ENCODE results near the gene CLEC4A.
"Not testable (repeated sequence)": the region's sequence is repeated elsewhere in the genome, so short reads cannot be mapped to it uniquely, and the experiment has no call there.

Gene CLEC4A

GRCh38 chr12:8134398-8134930, 11.0 kb downstream of the CLEC4A start:
- DNase-seq (ENCODE audit: low read depth), result not testable (repeated sequence)

- DNase-seq (ENCODE audit: low read depth), result not testable (repeated sequence)
Measured at GRCh38 chr12:8141647-8142046, 18.2 kb downstream of the CLEC4A start.

GRCh38 chr12:8143261-8143660, 19.8 kb downstream of the CLEC4A start:
- no peak for DNase-seq (ENCODE audit: low read depth)

- no peak for DNase-seq (ENCODE audit: low read depth)
Measured at GRCh38 chr12:8145754-8146441, 22.5 kb downstream of the CLEC4A start.

- DNase-seq (ENCODE audit: low read depth), result no peak
Measured at GRCh38 chr12:8146442-8146771, 23.0 kb downstream of the CLEC4A start.

DNA sequence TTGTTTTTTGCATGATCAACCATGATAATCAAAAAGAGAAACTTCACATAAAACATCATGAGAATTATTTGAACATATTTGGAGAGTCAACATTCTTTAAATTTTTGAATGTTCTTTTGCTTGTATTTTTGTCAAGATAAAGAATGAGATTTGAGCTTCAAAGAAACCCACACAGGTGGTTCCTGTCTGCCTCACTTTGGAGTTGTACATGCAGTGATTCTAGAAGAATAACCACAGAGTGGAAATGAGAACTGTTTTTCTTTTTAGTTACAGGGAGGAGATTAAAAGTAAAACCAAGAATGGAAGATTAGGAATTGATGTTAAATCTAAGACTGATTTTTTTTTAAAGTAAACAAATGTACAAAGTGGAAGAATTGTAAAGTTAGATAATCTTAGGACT, 31.1 kb downstream of the CLEC4A start:
- no peak for DNase-seq (ENCODE audit: low read depth)

- DNase-seq (ENCODE audit: low read depth), result no peak
Measured at GRCh38 chr12:8156416-8156815, 33.0 kb downstream of the CLEC4A start.

DNA sequence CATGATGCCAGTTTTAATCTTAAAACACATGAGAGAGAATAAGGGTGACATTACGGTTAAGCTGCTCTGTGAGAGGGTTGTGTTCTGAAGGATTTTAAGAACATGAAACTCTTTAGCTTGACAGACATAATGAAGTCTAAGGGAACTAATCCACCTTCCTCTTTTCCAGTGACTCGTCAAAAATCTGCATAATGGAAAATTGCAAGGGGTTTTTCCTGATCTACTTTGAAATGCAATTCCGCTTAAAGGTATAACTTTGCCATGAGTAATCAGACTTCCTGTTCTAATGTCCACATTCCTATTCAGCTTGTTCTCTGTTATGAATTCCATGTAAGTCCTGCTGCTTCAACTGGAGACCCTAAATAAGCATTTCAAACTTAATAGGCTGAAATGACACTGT, 33.4 kb downstream of the CLEC4A start, which contains the start of gene ZNF705A:
Gene ZNF705A, plus strand, starts transcription at position 171 of the 400 bp plus-strand sequence. CDS start 15,611 bp downstream, outside the sequence.
- DNase-seq (ENCODE audit: low read depth), result no peak

DNA sequence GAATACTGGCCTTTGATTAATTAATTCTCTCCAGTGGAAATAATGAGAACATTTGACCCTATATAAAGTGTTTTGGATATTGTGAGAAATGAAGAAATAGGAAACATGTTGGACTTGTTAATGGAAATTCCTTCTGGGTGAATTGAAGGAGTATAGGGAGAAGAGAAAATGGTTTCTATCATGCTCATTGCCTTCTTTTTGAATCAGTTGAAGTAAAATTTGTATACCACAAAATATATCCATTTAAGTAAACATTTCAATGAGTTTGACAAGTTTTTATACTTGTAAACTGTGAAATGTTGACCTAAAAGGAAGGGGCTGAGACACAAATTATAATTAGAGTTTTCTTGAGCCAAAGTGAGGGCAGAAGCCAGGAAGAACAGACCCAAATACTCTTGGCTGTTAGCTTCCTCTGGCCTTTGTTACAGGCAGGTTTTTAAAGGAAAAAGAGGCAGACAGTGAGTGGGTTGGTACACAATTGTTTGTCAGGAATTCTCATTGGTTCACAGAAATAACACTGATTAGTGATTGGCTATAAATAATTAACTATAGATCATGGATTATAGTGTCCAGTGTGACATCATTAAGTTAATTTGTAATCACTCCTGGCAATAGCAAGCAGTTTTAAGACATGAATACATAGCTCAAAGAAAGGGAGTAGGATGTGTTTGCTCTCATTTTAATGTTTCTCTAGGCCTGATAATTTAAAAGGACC, 34.2 kb downstream of the CLEC4A start:
- no peak for DNase-seq (ENCODE audit: low read depth)

DNA sequence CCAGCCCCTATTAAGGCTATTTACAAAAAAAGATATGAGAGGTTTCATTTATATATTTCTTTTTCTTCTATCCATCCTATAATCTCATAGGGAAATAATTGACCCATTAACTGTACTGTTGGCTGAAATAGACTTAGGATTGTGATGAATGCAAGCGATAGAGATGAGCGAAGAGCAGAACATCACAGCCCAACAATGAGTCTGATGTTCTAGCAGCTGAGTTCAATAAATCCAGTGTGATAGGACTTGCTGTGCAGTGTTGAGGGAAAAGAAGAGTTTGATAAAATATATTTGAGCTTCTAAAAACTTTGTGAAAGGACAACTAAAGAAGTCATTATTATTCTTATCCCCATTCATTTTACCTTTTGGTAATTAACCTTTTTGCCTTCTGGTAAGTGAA, 49.5 kb downstream of the CLEC4A start:
- not testable (repeated sequence) for DNase-seq (ENCODE audit: low read depth)

- not testable (repeated sequence) for DNase-seq (ENCODE audit: low read depth)
Measured at GRCh38 chr12:8179989-8180585, 56.7 kb downstream of the CLEC4A start.

DNA sequence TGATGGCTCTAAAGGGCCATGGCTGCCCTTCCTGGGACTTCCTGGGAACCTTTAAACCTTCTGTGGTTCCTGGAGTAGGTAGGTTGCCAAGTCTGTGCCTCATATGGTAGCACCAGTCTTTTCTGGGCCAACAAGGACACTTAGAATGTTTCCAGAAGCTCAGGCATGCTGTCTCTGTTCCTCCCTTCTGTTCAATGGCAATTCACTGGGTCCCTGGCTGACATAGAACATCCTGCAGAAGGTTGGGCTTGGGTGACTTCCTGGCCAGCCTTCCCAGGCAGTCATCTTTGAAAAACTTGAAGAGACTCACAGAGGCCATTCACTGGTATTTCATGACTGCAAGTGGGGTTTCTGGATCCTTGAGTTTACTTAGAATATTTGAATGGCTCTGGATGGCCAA, 57.9 kb downstream of the CLEC4A start:
- not testable (repeated sequence) for DNase-seq (ENCODE audit: low read depth)

- DNase-seq (ENCODE audit: low read depth), result not testable (repeated sequence)
Measured at GRCh38 chr12:8182923-8183322, 59.5 kb downstream of the CLEC4A start.

- DNase-seq (ENCODE audit: low read depth), result not testable (repeated sequence)
Measured at GRCh38 chr12:8183346-8183745, 59.9 kb downstream of the CLEC4A start.

DNA sequence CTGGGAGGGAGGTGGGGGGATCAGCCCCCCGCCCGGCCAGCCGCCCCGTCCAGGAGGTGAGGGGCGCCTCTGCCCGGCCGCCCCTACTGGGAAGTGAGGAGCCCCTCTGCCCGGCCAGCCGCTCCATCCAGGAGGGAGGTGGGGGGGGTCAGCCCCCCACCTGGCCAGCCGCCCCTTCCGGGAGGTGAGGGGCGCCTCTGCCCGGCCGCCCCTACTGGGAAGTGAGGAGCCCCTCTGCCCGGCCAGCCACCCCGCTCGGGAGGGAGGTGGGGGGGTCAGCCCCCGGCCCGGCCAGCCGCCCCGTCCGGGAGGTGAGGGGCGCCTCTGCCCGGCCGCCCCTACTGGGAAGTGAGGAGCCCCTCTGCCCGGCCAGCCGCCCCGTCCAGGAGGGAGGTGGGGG, 60.8 kb downstream of the CLEC4A start:
- DNase-seq (ENCODE audit: low read depth), result not testable (repeated sequence)

- not testable (repeated sequence) for DNase-seq (ENCODE audit: low read depth)
Measured at GRCh38 chr12:8188088-8188487, 64.7 kb downstream of the CLEC4A start.
